OCI-LY1 (cell line): ENCODE measurements around the gene MUC6.

Experiments used
- H2AFZ ChIP-seq: fragments of 200-600 bp; sonication (generic), shearing (Covaris generic); 2 replicates; pipeline ENCODE4 v1.6.0; 2014; ENCODE audit warnings: antibody characterized with exemption, mild to moderate bottlenecking, low read length
- H3F3A ChIP-seq: fragments of 200-600 bp; sonication (generic), shearing (Covaris generic); 2 replicates; pipeline ENCODE4 v1.6.0; 2014; ENCODE audit warnings: mild to moderate bottlenecking, antibody characterized with exemption, low read length, moderate library complexity; ENCODE audit not compliant: insufficient read depth
- H3K27ac ChIP-seq: fragments of 200-600 bp; sonication (generic); 2 replicates; pipeline ENCODE4 v1.5.1; 2014; ENCODE audit warnings: low read length, mixed run types, mild to moderate bottlenecking, low read depth; ENCODE audit not compliant: poor library complexity, severe bottlenecking
- H3K27me3 ChIP-seq: fragments of 200-600 bp; sonication (generic); 2 replicates; pipeline ENCODE4 v1.6.0; 2014; ENCODE audit warnings: antibody characterized with exemption, mild to moderate bottlenecking, low read length, moderate library complexity; ENCODE audit not compliant: insufficient read depth
- H3K36me3 ChIP-seq: fragments of 200-600 bp; sonication (generic); 2 replicates; pipeline ENCODE4 v1.6.1; 2014; ENCODE audit warnings: mild to moderate bottlenecking, antibody characterized with exemption, low read length, moderate library complexity, mixed read lengths; ENCODE audit not compliant: insufficient read depth
- H3K4me1 ChIP-seq: fragments of 200-600 bp; sonication (generic); 2 replicates; pipeline ENCODE4 v1.5.1; 2014; ENCODE audit warnings: mild to moderate bottlenecking, low read length, moderate library complexity; ENCODE audit not compliant: insufficient read depth, severe bottlenecking
- H3K4me2 ChIP-seq: fragments of 200-600 bp; sonication (generic), shearing (Covaris generic); 2 replicates; pipeline ENCODE4 v1.6.1; 2014; ENCODE audit warnings: low read length
- H3K4me3 ChIP-seq: fragments of 200-600 bp; sonication (generic); 2 replicates; pipeline ENCODE4 v1.5.1; 2014; ENCODE audit warnings: low read length, low read depth, mild to moderate bottlenecking, mixed read lengths; ENCODE audit not compliant: poor library complexity, severe bottlenecking
- H3K79me2 ChIP-seq: fragments of 200-600 bp; shearing (Covaris generic); 2 replicates; pipeline ENCODE4 v1.6.1; 2016; ENCODE audit warnings: mixed run types, low read length, mixed read lengths; ENCODE audit not compliant: insufficient read depth
- H3K9ac ChIP-seq: fragments of 200-600 bp; sonication (generic), shearing (Covaris generic); 2 replicates; pipeline ENCODE4 v1.6.1; 2014; ENCODE audit warnings: mild to moderate bottlenecking, low read length, mixed read lengths
- H3K9me2 ChIP-seq: fragments of 200-600 bp; sonication (generic), shearing (Covaris generic); 2 replicates; pipeline ENCODE4 v1.6.1; 2014; ENCODE audit warnings: low read depth, mild to moderate bottlenecking, low read length, mixed read lengths
- H3K9me3 ChIP-seq: fragments of 200-600 bp; shearing (Covaris generic); 2 replicates; pipeline ENCODE4 v1.6.1; 2014; ENCODE audit warnings: low read length, mixed read lengths
- H4K20me1 ChIP-seq: fragments of 200-600 bp; sonication (generic), shearing (Covaris generic); 2 replicates; pipeline ENCODE4 v1.6.0; 2016; ENCODE audit warnings: mild to moderate bottlenecking, low read length; ENCODE audit not compliant: insufficient read depth
- CTCF ChIP-seq: fragments of 200-600 bp; sonication (generic), shearing (Covaris generic); IDR thresholded peaks from 2 replicates; pipeline ENCODE4 v1.5.1; 2017; ENCODE audit warnings: mild to moderate bottlenecking, antibody characterized with exemption, low read length, moderate library complexity, mixed read lengths
- EZH2 ChIP-seq: fragments of 200-600 bp; sonication (generic), shearing (Covaris generic); IDR thresholded peaks from 2 replicates; pipeline ENCODE4 v1.8.0; 2017; ENCODE audit warnings: borderline replicate concordance, mixed run types, mild to moderate bottlenecking, antibody characterized with exemption, low read length, moderate library complexity, mixed read lengths

The MUC6 gene

GRCh38 chr11:1053121-1053901 lies 16.8 kb upstream of the MUC6 start:
- no peaks in the 10 kb centered on the region for H3K79me2 ChIP-seq
- no peak overlapping the region for H3K9ac ChIP-seq
- no peaks in the 10 kb centered on the region for H4K20me1 ChIP-seq
- H3K9me3 ChIP-seq, result no peaks in the 10 kb centered on the region
- no peaks in the 10 kb centered on the region for H3K27me3 ChIP-seq
- H3K9me2 ChIP-seq, result no peaks in the 10 kb centered on the region
- no peaks in the 10 kb centered on the region for H3K4me1 ChIP-seq
- no peak overlapping the region for H3K27ac ChIP-seq
- H3F3A ChIP-seq, result no peaks in the 10 kb centered on the region
- no peak for TF ChIP-seq CTCF
- TF ChIP-seq EZH2, result no peak
- H3K4me3 ChIP-seq, result no peak overlapping the region
- no peak overlapping the region for H2AFZ ChIP-seq
- no peak overlapping the region for H3K4me2 ChIP-seq
- no peaks in the 10 kb centered on the region for H3K36me3 ChIP-seq

- Histone ChIP-seq H3K27me3 (no peaks in the 10 kb centered on the region), H3K9ac (no peak overlapping the region), H3K4me2 (no peak overlapping the region), H3K79me2 (no peaks in the 10 kb centered on the region), H3K9me3 (no peaks in the 10 kb centered on the region), H3K36me3 (no peaks in the 10 kb centered on the region), H3K4me1 (no peaks in the 10 kb centered on the region), H3K9me2 (no peaks in the 10 kb centered on the region), H3K27ac (no peak overlapping the region), H3K4me3 (no peak overlapping the region), H4K20me1 (no peaks in the 10 kb centered on the region), H3F3A (no peaks in the 10 kb centered on the region), H2AFZ (no peak overlapping the region)
- TF ChIP-seq EZH2 (no peak), CTCF (no peak)
Observed at GRCh38 chr11:1052133-1053011, 15.9 kb upstream of the MUC6 start.

GRCh38 chr11:1051356-1052132 lies 15.0 kb upstream of the MUC6 start:
- Histone ChIP-seq H3K4me2 (no peak overlapping the region), H3K9me3 (no peaks in the 10 kb centered on the region), H3K4me1 (no peaks in the 10 kb centered on the region), H3K9me2 (no peaks in the 10 kb centered on the region), H3K27ac (no peak overlapping the region), H4K20me1 (no peaks in the 10 kb centered on the region), H3K36me3 (no peaks in the 10 kb centered on the region), H3F3A (no peaks in the 10 kb centered on the region), H3K4me3 (no peak overlapping the region), H3K9ac (no peak overlapping the region), H3K79me2 (no peaks in the 10 kb centered on the region), H3K27me3 (no peaks in the 10 kb centered on the region), H2AFZ (no peak overlapping the region)
- TF ChIP-seq EZH2 (no peak), CTCF (no peak)
